Measurements from ENCODE around the gene ADTRP.

The ADTRP gene

GRCh38 chr6:11722805-11723631 lies 55.6 kb downstream of the ADTRP start:
- DNase-seq = no peak

- no peak for DNase-seq
Measured at GRCh38 chr6:11722220-11722619, 56.4 kb downstream of the ADTRP start.

GRCh38 chr6:11718463-11718862 lies 60.1 kb downstream of the ADTRP start:
- DNase-seq = no peak

- no peak for DNase-seq
Measured at GRCh38 chr6:11718031-11718430, 60.6 kb downstream of the ADTRP start.

GRCh38 chr6:11714798-11715285 lies 63.8 kb downstream of the ADTRP start:
- DNase-seq = no peak

GRCh38 chr6:11714116-11714797 lies 64.3 kb downstream of the ADTRP start:
- no peak for DNase-seq

GRCh38 chr6:11712760-11713159 lies 65.8 kb downstream of the ADTRP start:
- no peak for DNase-seq

- no peak for DNase-seq
Measured at GRCh38 chr6:11711984-11712711, 66.5 kb downstream of the ADTRP start.

GRCh38 chr6:11711003-11711983 lies 67.3 kb downstream of the ADTRP start:
- no peak for DNase-seq

GRCh38 chr6:11710311-11710761 lies 68.3 kb downstream of the ADTRP start:
- no peak for DNase-seq

GRCh38 chr6:11706171-11706570 lies 72.4 kb downstream of the ADTRP start:
- DNase-seq = no peak

- DNase-seq = no peak
Measured at GRCh38 chr6:11705483-11705882, 73.1 kb downstream of the ADTRP start.

- no peak for DNase-seq
Measured at GRCh38 chr6:11705069-11705468, 73.5 kb downstream of the ADTRP start.

GRCh38 chr6:11703725-11704124 lies 74.9 kb downstream of the ADTRP start:
- DNase-seq = no peak

- DNase-seq = no peak
Measured at GRCh38 chr6:11702500-11703130, 76.0 kb downstream of the ADTRP start.

- no peak for DNase-seq
Measured at GRCh38 chr6:11702089-11702488, 76.5 kb downstream of the ADTRP start.

- no peak for DNase-seq
Measured at GRCh38 chr6:11701573-11701972, 77.0 kb downstream of the ADTRP start.

- peak; percentile 73 to 82 for DNase-seq
Measured at GRCh38 chr6:11700118-11700718, 78.4 kb downstream of the ADTRP start.

GRCh38 chr6:11699576-11699975 lies 79.0 kb downstream of the ADTRP start:
- no peak for DNase-seq

GRCh38 chr6:11692451-11693376 lies 85.9 kb downstream of the ADTRP start:
- DNase-seq = peak; percentile 82 to 89

Measured in Kasumi-1 (cell line).